Measurements from ENCODE around the gene GABRR1.

- TF ChIP-seq CTCF (IDR thresholded peaks at IDR 0.05; ENCODE audit: borderline replicate concordance, extremely low read depth, low read length, poor library complexity, severe bottlenecking) (no peak), EZH2 (IDR thresholded peaks at IDR 0.05; ENCODE audit: borderline replicate concordance, low read depth, low read length, severe bottlenecking) (no peak)
These were observed 747 bp downstream of the GABRR1 start for GRCh38 chr6:89216411-89216810.

All from DND-41 (cell line).